ENCODE measurements around the gene ITGAE.

The ITGAE gene

GRCh38 chr17:3801792-3802191 lies 804 bp upstream of the ITGAE start:
- POLR2A ChIA-PET, result no interaction called here
- H3K9me3 ChIP-seq (ENCODE audit: control insufficient read depth, insufficient read depth, low read depth, low read length), result no peaks in the 10 kb centered on the region
- no peak overlapping the region for H3K27ac ChIP-seq (ENCODE audit: extremely low read depth, low read depth, low read length)

GRCh38 chr17:3801347-3801746 lies 359 bp upstream of the ITGAE start:
- H3K9me3 ChIP-seq (ENCODE audit: control insufficient read depth, insufficient read depth, low read depth, low read length), result no peaks in the 10 kb centered on the region
- no peak overlapping the region for H3K27ac ChIP-seq (ENCODE audit: extremely low read depth, low read depth, low read length)
- POLR2A ChIA-PET, result no interaction called here
- CTCF ChIA-PET, result no interaction called here
- TF ChIP-seq ZSCAN18 (tag by site-specific recombination; IDR thresholded peaks at IDR 0.05), result no peak
- no peak for TF ChIP-seq GLIS2 (tag by site-specific recombination; IDR thresholded peaks at IDR 0.05)
- no peak for TF ChIP-seq ZBTB7A (tag by site-specific recombination; IDR thresholded peaks at IDR 0.05; ENCODE audit: low read depth)
- no peak for TF ChIP-seq ZNF37A (tag by site-specific recombination; IDR thresholded peaks at IDR 0.05)
- no peak for TF ChIP-seq ZNF596 (tag by site-specific recombination; IDR thresholded peaks at IDR 0.05)
- no peak for TF ChIP-seq ZNF488 (tag by site-specific recombination; IDR thresholded peaks at IDR 0.05)
- no peak for TF ChIP-seq ZBTB6 (tag by site-specific recombination; IDR thresholded peaks at IDR 0.05)
- no peak for TF ChIP-seq ZNF248 (tag by site-specific recombination; IDR thresholded peaks at IDR 0.05)
- no peak overlapping the region for H3K4me3 ChIP-seq (ENCODE audit: low read depth, low read length)
- H3K36me3 ChIP-seq (ENCODE audit: control insufficient read depth in 2 of 2, insufficient read depth in 1 of 2, low read length in 2 of 2), result peaks cover 3 to 27% of the 10 kb centered on the region in 2 experiments; a peak in 1 of 3 replicates
- no peaks in the 10 kb centered on the region for H3K4me1 ChIP-seq (ENCODE audit: control insufficient read depth, insufficient read depth, low read length)

More at GRCh38 chr17:3801792-3802191, 804 bp upstream of the ITGAE start:
- H3K36me3 ChIP-seq (ENCODE audit: control insufficient read depth in 2 of 2, insufficient read depth in 1 of 2, low read length in 2 of 2), result peaks cover 4 to 30% of the 10 kb centered on the region in 2 experiments; a peak in 2 of 3 replicates
- no peaks in the 10 kb centered on the region for H3K4me1 ChIP-seq (ENCODE audit: control insufficient read depth, insufficient read depth, low read length)
- CTCF ChIA-PET, result no interaction called here
- no peak overlapping the region for H3K4me3 ChIP-seq (ENCODE audit: low read depth, low read length)
- TF ChIP-seq ZNF830 (tag by site-specific recombination; IDR thresholded peaks at IDR 0.05; ENCODE audit: low read depth) (no peak), ZFP37 (tag by site-specific recombination; IDR thresholded peaks at IDR 0.05) (no peak), ZNF391 (tag by site-specific recombination; IDR thresholded peaks at IDR 0.05; ENCODE audit: borderline replicate concordance, low read depth) (no peak), ZNF423 (tag by site-specific recombination; IDR thresholded peaks at IDR 0.05) (no peak), FEZF1 (tag by site-specific recombination; IDR thresholded peaks at IDR 0.05) (no peak), ZNF280C (tag by site-specific recombination; IDR thresholded peaks at IDR 0.05) (no peak), ZNF626 (tag by site-specific recombination; IDR thresholded peaks at IDR 0.05) (no peak), SCRT2 (tag by site-specific recombination; IDR thresholded peaks at IDR 0.05) (no peak), ZNF692 (tag by site-specific recombination; IDR thresholded peaks at IDR 0.05) (no peak), ZNF530 (tag by site-specific recombination; IDR thresholded peaks at IDR 0.05; ENCODE audit: low read depth) (no peak), ZNF747 (tag by site-specific recombination; IDR thresholded peaks at IDR 0.05) (no peak), SCRT1 (tag by site-specific recombination; IDR thresholded peaks at IDR 0.05; ENCODE audit: borderline replicate concordance) (no peak), ZNF664 (tag by site-specific recombination; IDR thresholded peaks at IDR 0.05) (no peak), ZNF114 (tag by site-specific recombination; IDR thresholded peaks at IDR 0.05) (no peak), BCL11A (tag by site-specific recombination; IDR thresholded peaks at IDR 0.05; ENCODE audit: low read depth) (no peak), SP7 (tag by site-specific recombination; IDR thresholded peaks at IDR 0.05) (no peak)

Measured in HEK293 (cell line).